22Rv1 (cell line): ENCODE measurements around the gene DHX29.

Source experiments
- ZFX ChIP-seq: fragments of 450-650 bp; IDR thresholded peaks from 2 replicates; pipeline ENCODE4 v1.6.1; 2017; ENCODE audit warnings: antibody characterized with exemption, borderline replicate concordance
- TF ChIP-seq, protein P1 (sequence below): fragments of 450-650 bp; IDR thresholded peaks from 2 replicates; pipeline ENCODE4 v1.5.1; 2017; ENCODE audit warnings: mild to moderate bottlenecking

DNA sequence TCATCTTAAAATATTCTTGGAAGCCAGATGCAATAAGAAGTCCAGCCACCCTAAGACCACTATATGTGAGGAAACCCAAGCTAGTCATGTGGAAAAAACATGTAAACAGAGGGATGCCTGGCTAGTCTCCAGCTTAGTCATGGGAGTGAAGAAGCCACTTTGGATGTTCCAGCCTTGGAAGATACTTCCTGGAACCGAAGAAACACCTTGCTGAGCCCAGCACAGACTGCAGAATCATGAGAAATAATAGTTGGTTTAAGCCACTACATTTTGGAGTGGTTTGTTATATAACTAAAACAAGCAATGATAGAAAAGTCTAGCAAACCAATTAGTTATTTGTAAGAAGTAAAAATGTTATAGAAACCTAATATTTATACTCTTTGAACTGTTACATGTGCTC lies 12.6 kb downstream of the DHX29 start:
- TF ChIP-seq, protein P1, sequence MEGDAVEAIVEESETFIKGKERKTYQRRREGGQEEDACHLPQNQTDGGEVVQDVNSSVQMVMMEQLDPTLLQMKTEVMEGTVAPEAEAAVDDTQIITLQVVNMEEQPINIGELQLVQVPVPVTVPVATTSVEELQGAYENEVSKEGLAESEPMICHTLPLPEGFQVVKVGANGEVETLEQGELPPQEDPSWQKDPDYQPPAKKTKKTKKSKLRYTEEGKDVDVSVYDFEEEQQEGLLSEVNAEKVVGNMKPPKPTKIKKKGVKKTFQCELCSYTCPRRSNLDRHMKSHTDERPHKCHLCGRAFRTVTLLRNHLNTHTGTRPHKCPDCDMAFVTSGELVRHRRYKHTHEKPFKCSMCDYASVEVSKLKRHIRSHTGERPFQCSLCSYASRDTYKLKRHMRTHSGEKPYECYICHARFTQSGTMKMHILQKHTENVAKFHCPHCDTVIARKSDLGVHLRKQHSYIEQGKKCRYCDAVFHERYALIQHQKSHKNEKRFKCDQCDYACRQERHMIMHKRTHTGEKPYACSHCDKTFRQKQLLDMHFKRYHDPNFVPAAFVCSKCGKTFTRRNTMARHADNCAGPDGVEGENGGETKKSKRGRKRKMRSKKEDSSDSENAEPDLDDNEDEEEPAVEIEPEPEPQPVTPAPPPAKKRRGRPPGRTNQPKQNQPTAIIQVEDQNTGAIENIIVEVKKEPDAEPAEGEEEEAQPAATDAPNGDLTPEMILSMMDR: no peak
- no peak for TF ChIP-seq ZFX
